Kidney (tissue), 14 donors: ENCODE data around the gene SETD5. TPM values are rescaled to one million over a fixed set of nuclear protein-coding genes. Genes with fewer than 3 reads are reported as not detected.

Experiments used
- DNase-seq, 5 donors: peaks; one replicate each; pipeline ENCODE4 v3.0.0-alpha.2; 2013 to 2020
- FAIRE-seq: peaks from 2 replicates; lab custom pipeline; 2012; peaks lifted over from hg19 to GRCh38; lab: Jason Lieb, UNC
- H3K27ac ChIP-seq, 2 donors: one replicate each; pipeline ENCODE4 v1.7.0; 2013; ENCODE audit warnings: low read depth in 2 of 2, low read length in 2 of 2, inconsistent platforms in 1 of 2
- H3K27me3 ChIP-seq: one replicate; pipeline ENCODE4 v1.7.1; 2013; ENCODE audit warnings: low read length, inconsistent platforms; ENCODE audit not compliant: control insufficient read depth, insufficient read depth
- H3K36me3 ChIP-seq, 3 donors: one replicate each; pipeline versions ENCODE4 v1.7.0 to v1.7.1; 2013; ENCODE audit warnings: low read length in 3 of 3, control low read depth in 1 of 3, inconsistent platforms in 1 of 3; ENCODE audit not compliant: insufficient read depth in 3 of 3, control insufficient read depth in 2 of 3
- H3K4me1 ChIP-seq, 3 donors: one replicate each; pipeline versions ENCODE4 v1.7.0 to v1.7.1; 2013; ENCODE audit warnings: low read length in 3 of 3, inconsistent platforms in 1 of 3, low read depth in 1 of 3; ENCODE audit not compliant: control insufficient read depth in 2 of 3, insufficient read depth in 2 of 3
- H3K4me3 ChIP-seq, 3 donors: one replicate each; pipeline versions ENCODE4 v1.7.0 to v1.8.1; 2013; ENCODE audit warnings: low read length in 3 of 3, control low read depth in 1 of 3, inconsistent platforms in 1 of 3
- H3K9ac ChIP-seq, 3 donors: one replicate each; pipeline versions ENCODE4 v1.7.0 to v1.7.1; 2013; ENCODE audit warnings: low read length in 3 of 3, control low read depth in 1 of 3, inconsistent platforms in 1 of 3
- H3K9me3 ChIP-seq, 3 donors: one replicate each; pipeline versions ENCODE4 v1.7.0 to v1.7.1; 2013; ENCODE audit warnings: low read length in 3 of 3, control low read depth in 1 of 3, inconsistent platforms in 1 of 3; ENCODE audit not compliant: control insufficient read depth in 2 of 3, insufficient read depth in 1 of 3
- CTCF ChIP-seq: IDR thresholded peaks from 3 replicates; pipeline ENCODE4 v1.5.1; 2012; ENCODE audit warnings: mild to moderate bottlenecking, moderate library complexity, borderline replicate concordance; ENCODE audit not compliant: insufficient read depth; ENCODE audit errors: extremely low read depth
- intact Hi-C: fragments of 100-400 bp; cut with DNase I; formaldehyde crosslinking; loops from one replicate; pipeline ENCODE4 v1.11.1; 2022
- polyA plus RNA-seq: library from polyadenylated mRNA; stranded (reverse); fragments of 350-450 nt; fragmentation: Illumina TruSeq; extraction: RNeasy Lipid Tissue Mini Kit (QIAGEN cat#74804); gene quantifications from one replicate; pipeline ENCODE4 v1.2.3, GENCODE V29; 2014; ENCODE audit warnings: low read depth, low replicate concordance; ENCODE audit not compliant: insufficient read depth
- total RNA-seq: library from RNA; stranded (reverse); fragmentation: NEBNext Ultra II Directional; extraction: Animal tissue kit (Norgen Biotek cat#: 25700); gene quantifications from one replicate; pipeline ENCODE4 v1.2.1, GENCODE V29; 2021
- donor health status: control.
- donor health status: control.
- donor health status: control.
- donor health status: control.
- donor health status: control.
- donor health status: DM: yes; HTN: yes; CAD: no.
- donor health status: Normal renal cell carcinoma (clear cell type).

Gene SETD5
- total and polyA plus RNA-seq, 2 donors from 2014 or later = 12.1 to 112 TPM

DNA sequence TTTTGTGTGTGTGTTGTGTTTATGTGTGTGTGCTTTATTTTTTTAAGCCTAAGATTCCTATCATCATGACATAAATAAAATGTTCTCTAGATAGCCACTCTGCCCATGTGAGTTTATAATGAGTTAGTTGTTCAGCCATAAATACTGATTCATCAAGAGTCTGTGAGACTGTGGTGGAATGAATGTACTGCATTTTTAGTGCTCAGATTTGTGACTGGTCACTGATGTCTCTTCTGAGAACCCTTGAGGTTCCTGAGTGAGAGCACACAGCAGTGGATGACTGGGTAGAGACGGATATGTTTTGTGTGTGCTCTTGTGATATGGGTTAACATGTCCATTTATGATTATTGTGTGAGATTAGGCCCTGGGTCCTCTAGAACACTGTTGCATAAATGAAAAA, 51.2 kb downstream of the SETD5 start:
- TF ChIP-seq CTCF = no peak
- H3K9me3 ChIP-seq = no peaks in the 10 kb centered on the region
- H3K27ac ChIP-seq = no peak overlapping the region
- H3K4me3 ChIP-seq = no peak overlapping the region
- H3K4me1 ChIP-seq = no peaks in the 10 kb centered on the region
- intact Hi-C loops = no loop called here
- peaks cover 21 to 52% (median 38%) of the 10 kb centered on the region in 3 donors for H3K36me3 ChIP-seq
- no peak for DNase-seq
- FAIRE-seq = no peak
- no peaks in the 10 kb centered on the region for H3K27me3 ChIP-seq
- H3K9ac ChIP-seq = no peak overlapping the region

GRCh38 chr3:9450126-9450525, 52.7 kb downstream of the SETD5 start:
- intact Hi-C loops = no loop called here
- no peaks in the 10 kb centered on the region for H3K9me3 ChIP-seq
- no peak for TF ChIP-seq CTCF
- H3K4me3 ChIP-seq = no peak overlapping the region
- no peaks in the 10 kb centered on the region for H3K27me3 ChIP-seq
- DNase-seq = no peak
- no peak for FAIRE-seq
- H3K9ac ChIP-seq = no peak overlapping the region
- no peaks in the 10 kb centered on the region for H3K4me1 ChIP-seq
- H3K36me3 ChIP-seq = peaks cover 19 to 40% (median 33%) of the 10 kb centered on the region in 3 donors
- H3K27ac ChIP-seq = no peak overlapping the region

GRCh38 chr3:9450991-9451390, 53.6 kb downstream of the SETD5 start:
- Histone ChIP-seq H3K9ac (no peak overlapping the region), H3K4me1 (no peaks in the 10 kb centered on the region), H3K27ac (no peak overlapping the region), H3K4me3 (no peak overlapping the region), H3K36me3 (peaks cover 15 to 41% (median 30%) of the 10 kb centered on the region in 3 donors), H3K9me3 (no peaks in the 10 kb centered on the region), H3K27me3 (no peaks in the 10 kb centered on the region)
- no peak for TF ChIP-seq CTCF
- intact Hi-C loops = no loop called here
- FAIRE-seq (no peak), DNase-seq (no peak)

DNA sequence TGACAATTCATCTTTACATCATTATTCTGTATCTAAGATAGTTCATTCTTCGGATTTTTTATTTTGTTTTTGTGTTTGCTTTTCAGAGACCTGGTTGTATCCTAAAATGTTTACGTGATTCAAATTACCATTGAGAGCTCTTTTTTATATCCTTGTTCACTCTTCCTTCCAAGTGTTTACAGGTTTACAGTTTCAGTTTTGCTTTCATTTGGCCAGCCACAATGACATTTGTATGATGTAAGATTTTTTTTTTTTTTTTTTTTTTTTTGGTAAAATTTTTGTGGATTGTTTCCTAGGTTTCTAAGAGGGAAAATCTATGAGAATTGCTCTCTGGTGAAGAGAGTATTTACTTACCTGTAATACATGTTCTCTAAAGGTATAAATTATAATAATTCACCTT, 55.0 kb downstream of the SETD5 start:
- no peak for TF ChIP-seq CTCF

More for the DNA sequence above, 55.0 kb downstream of the SETD5 start:
- no peaks in the 10 kb centered on the region for H3K27me3 ChIP-seq
- no peaks in the 10 kb centered on the region for H3K4me1 ChIP-seq
- no peak overlapping the region for H3K27ac ChIP-seq
- DNase-seq = no peak
- intact Hi-C loops = no loop called here
- peaks cover 15 to 32% (median 24%) of the 10 kb centered on the region in 3 donors for H3K36me3 ChIP-seq
- no peaks in the 10 kb centered on the region for H3K9me3 ChIP-seq
- no peak overlapping the region for H3K9ac ChIP-seq
- H3K4me3 ChIP-seq = no peak overlapping the region
- no peak for FAIRE-seq
